Right ventricle myocardium superior (tissue), 1 donor: ENCODE measurements around the gene DOCK9. TPM values are rescaled to one million over a fixed set of nuclear protein-coding genes. Genes with fewer than 3 reads are reported as not detected.
"Not testable (repeated sequence)": the region's sequence is repeated elsewhere in the genome, so short reads cannot be mapped to it uniquely, and the experiment has no call there.

Source experiments
- ATAC-seq: fragments of 200-7000 bp; cut with Tn5 transposase; one replicate; pipeline ENCODE4 v1.9.1; 2020; ENCODE audit warnings: mild to moderate bottlenecking; ENCODE audit not compliant: poor library complexity
- DNase-seq: peaks from one replicate; pipeline ENCODE4 v3.0.0-alpha.2; 2020
- intact Hi-C: fragments of 100-400 bp; cut with DNase I; formaldehyde crosslinking; loops from one replicate; pipeline ENCODE4 v1.11.2; 2022
- total RNA-seq: library from RNA; stranded (reverse); fragmentation: NEBNext Ultra II Directional; extraction: Animal tissue kit (Norgen Biotek cat#: 25700); gene quantifications from one replicate; pipeline ENCODE4 v1.2.1, GENCODE V29; 2021
- donor health status: DM: no; HTN: yes; CAD: no; lungs with severe emphysema.

The DOCK9 gene
- total RNA-seq, 1 donor from 2014 or later = 28.3 TPM

GRCh38 chr13:98779695-98780094 is 198.2 kb downstream of the DOCK9 start:
- DNase-seq (no peak), ATAC-seq (no peak)
- intact Hi-C loops = no loop called here

- DNase-seq (no peak), ATAC-seq (no peak)
- intact Hi-C loops = no loop called here
These were observed 199.1 kb downstream of the DOCK9 start for GRCh38 chr13:98778749-98779148.

GRCh38 chr13:98776644-98777043 is 201.2 kb downstream of the DOCK9 start:
- ATAC-seq = no peak
- DNase-seq = no peak
- intact Hi-C loops = no loop called here

GRCh38 chr13:98775844-98776598 is 201.8 kb downstream of the DOCK9 start:
- ATAC-seq (no peak), DNase-seq (no peak)
- intact Hi-C loops = no loop called here

- DNase-seq (peak; percentile 36), ATAC-seq (no peak)
- intact Hi-C loops = no loop called here
These were observed 202.5 kb downstream of the DOCK9 start for GRCh38 chr13:98775386-98775785.

- ATAC-seq = no peak
- intact Hi-C loops = no loop called here
- DNase-seq = no peak
These were observed 203.1 kb downstream of the DOCK9 start for GRCh38 chr13:98774776-98775175.

GRCh38 chr13:98773921-98774320 is 203.9 kb downstream of the DOCK9 start:
- peak; percentile 29 for DNase-seq
- ATAC-seq = no peak
- intact Hi-C loops = no loop called here

GRCh38 chr13:98772794-98773452 is 204.9 kb downstream of the DOCK9 start:
- DNase-seq (no peak), ATAC-seq (no peak)
- intact Hi-C loops = no loop called here

- intact Hi-C loops = no loop called here
- no peak for DNase-seq
- ATAC-seq = no peak
These were observed 205.8 kb downstream of the DOCK9 start for GRCh38 chr13:98771838-98772611.

GRCh38 chr13:98769736-98770135 is 208.1 kb downstream of the DOCK9 start:
- DNase-seq = no peak
- no peak for ATAC-seq
- intact Hi-C loops = no loop called here

GRCh38 chr13:98768522-98768921 is 209.3 kb downstream of the DOCK9 start:
- intact Hi-C loops = no loop called here
- no peak for DNase-seq
- ATAC-seq = no peak

- no peak for DNase-seq
- ATAC-seq = no peak
- intact Hi-C loops = no loop called here
These were observed 211.2 kb downstream of the DOCK9 start for GRCh38 chr13:98766697-98767096.

GRCh38 chr13:98765996-98766519 is 211.8 kb downstream of the DOCK9 start:
- intact Hi-C loops = no loop called here
- ATAC-seq = no peak

GRCh38 chr13:98761986-98762616 is 215.8 kb downstream of the DOCK9 start:
- intact Hi-C loops = no loop called here
- DNase-seq (no peak), ATAC-seq (no peak)

More at GRCh38 chr13:98765996-98766519, 211.8 kb downstream of the DOCK9 start:
- DNase-seq = no peak

GRCh38 chr13:98761126-98761985 is 216.5 kb downstream of the DOCK9 start:
- ATAC-seq = peak; percentile 38
- DNase-seq = peak; percentile 37
- intact Hi-C loops = no loop called here

- intact Hi-C loops = no loop called here
- DNase-seq (no peak), ATAC-seq (no peak)
These were observed 222.1 kb downstream of the DOCK9 start for GRCh38 chr13:98755729-98756128.

- DNase-seq = no peak
- no peak for ATAC-seq
- intact Hi-C loops = no loop called here
These were observed 222.7 kb downstream of the DOCK9 start for GRCh38 chr13:98755116-98755515.

- DNase-seq, intact Hi-C loops, ATAC-seq: not testable (repeated sequence)
These were observed 223.4 kb downstream of the DOCK9 start for GRCh38 chr13:98754468-98754867.
